ENCODE measurements around the gene CCDC6. TPM values are rescaled to one million over a fixed set of nuclear protein-coding genes. Genes with fewer than 3 reads are reported as not detected.
A peak's percentile ranks its signal among the peaks of the same experiment; 100 is the strongest.

CCDC6 gene
- total and polyA plus RNA-seq, 2 of the 4 experiments (the other 2 are of a cell fraction): 21.8 to 30.8 TPM

GRCh38 chr10:59898125-59898835, 8.1 kb downstream of the CCDC6 start:
- Histone ChIP-seq H4K5ac (ENCODE audit: low read depth, low read length) (no peak overlapping the region), H2BK15ac (ENCODE audit: low read depth, low read length) (no peak overlapping the region), H3K9me3 (ENCODE audit: control insufficient read depth, insufficient read depth, low read length) (no peaks in the 10 kb centered on the region), H2AK9ac (replicated peaks; ENCODE audit: low read depth, low read length, poor library complexity) (no peak overlapping the region), H3K4me2 (ENCODE audit: low read depth, low read length) (peak overlapping the region; percentile 40; the same call in 1 of the 2 replicates), H3K18ac (ENCODE audit: low read depth, low read length) (no peak overlapping the region), H2BK120ac (ENCODE audit: low read depth, low read length) (no peak overlapping the region), H3K4ac (ENCODE audit: low read depth, low read length) (no peak overlapping the region), H3K4me1 (ENCODE audit: control insufficient read depth, insufficient read depth, low read length) (peaks cover 14% of the 10 kb centered on the region), H4K91ac (ENCODE audit: insufficient read depth, low read depth, low read length) (no peak overlapping the region), H3K79me1 (ENCODE audit: low read depth in 1 of 2, low read length in 2 of 2) (peaks cover 23 to 81% of the 10 kb centered on the region in 2 experiments), H3K9ac (ENCODE audit: low read depth, low read length) (no peak overlapping the region), H2AFZ (replicated peaks; ENCODE audit: low read length, poor library complexity) (no peak overlapping the region), H2BK20ac (ENCODE audit: low read depth, low read length) (no peak overlapping the region), H3K36me3 (ENCODE audit: control insufficient read depth, insufficient read depth, low read length) (no peaks in the 10 kb centered on the region; the same call in none of the 2 replicates), H3K27me3 (ENCODE audit: control insufficient read depth, insufficient read depth, low read length) (no peaks in the 10 kb centered on the region), H3K23ac (ENCODE audit: low read depth, low read length) (no peak overlapping the region; the same call in 1 of the 2 replicates), H3K56ac (ENCODE audit: extremely low read depth, insufficient read depth, low read length) (no peak overlapping the region), H4K8ac (ENCODE audit: low read depth in 2 of 2, low read length in 2 of 2) (no peak overlapping the region), H3K14ac (replicated peaks; ENCODE audit: low read depth, low read length) (no peak overlapping the region), H4K20me1 (ENCODE audit: insufficient read depth, low read length) (peaks cover 62% of the 10 kb centered on the region), H2AK5ac (ENCODE audit: low read depth, low read length) (no peak overlapping the region), H2BK5ac (ENCODE audit: low read depth, low read length, poor library complexity, severe bottlenecking) (no peak overlapping the region), H3K27ac (ENCODE audit: insufficient read depth, low read length) (no peak overlapping the region), H3K9me1 (ENCODE audit: insufficient read depth, low read length) (peaks cover 23% of the 10 kb centered on the region), H3K4me3 (ENCODE audit: insufficient read depth, low read depth, low read length) (no peak overlapping the region)
- no CpG with 5 or more reads among the region's 6 CpGs for WGBS, 2 experiments (ENCODE audit: extremely low coverage in 2 of 2, insufficient read length in 1 of 2)
- POLR2A ChIA-PET (ENCODE audit: unreplicated experiment): no interaction called here
- TF ChIP-seq MAFK (IDR thresholded peaks at IDR 0.05; ENCODE audit: low read depth, low read length) (peak; percentile 51; the same call in 1 of the 2 replicates), ELK1 (IDR thresholded peaks at IDR 0.05; ENCODE audit: borderline replicate concordance, low read depth, low read length) (no peak), SMC3 (IDR thresholded peaks at IDR 0.05; ENCODE audit: low read depth, low read length) (no peak), CEBPB (IDR thresholded peaks at IDR 0.05; ENCODE audit: low read depth, low read length) (no peak), USF2 (IDR thresholded peaks at IDR 0.05; ENCODE audit: low read depth, low read length) (no peak)
- intact Hi-C loops (cut with micrococcal nuclease): no loop called here
- in situ Hi-C loops (cut with MboI; ENCODE audit: low sequenced_read_pairs): loop anchor here (25.0 kb wide), 1 partner anchor 514 kb away; no protein-coding TSS in a partner anchor
- CTCF ChIA-PET: interaction anchor here (0.6 kb wide), 1 partner anchor 333 kb away, joined by 3 read pairs; no protein-coding TSS in a partner anchor
- no peak for ATAC-seq (ENCODE audit: low read depth)
- dilution Hi-C loops (cut with HindIII; ENCODE audit: low sequenced_read_pairs, unreplicated experiment): no loop called here
- DNase-seq: no peak
- BruUV-seq (replicated peaks): no TSS peak

Measured in IMR-90 (cell line).